HUES6 (cell line): ENCODE results near the gene GABRG3.

Experiments used
- H3K27ac ChIP-seq: 2 replicates; pipeline ENCODE4 v1.7.0; 2013; ENCODE audit warnings: low read depth, mild to moderate bottlenecking, low read length, inconsistent platforms
- H3K27me3 ChIP-seq: 2 replicates; pipeline ENCODE4 v1.6.1; 2013; ENCODE audit warnings: low read length; ENCODE audit not compliant: control insufficient read depth, insufficient read depth
- H3K36me3 ChIP-seq: 2 replicates; pipeline ENCODE4 v1.6.1; 2013; ENCODE audit warnings: low read length; ENCODE audit not compliant: control insufficient read depth, insufficient read depth
- H3K4me1 ChIP-seq: 2 replicates; pipeline ENCODE4 v1.6.1; 2013; ENCODE audit warnings: low read length; ENCODE audit not compliant: control insufficient read depth, insufficient read depth
- H3K4me3 ChIP-seq: 2 replicates; pipeline ENCODE4 v1.5.1; 2013; ENCODE audit warnings: low read depth, low read length
- H3K9ac ChIP-seq: one replicate; pipeline ENCODE4 v1.6.1; 2013; ENCODE audit warnings: mild to moderate bottlenecking, low read length
- H3K9me3 ChIP-seq: 2 replicates; pipeline ENCODE4 v1.6.1; 2013; ENCODE audit warnings: low read depth, low read length; ENCODE audit not compliant: control insufficient read depth, insufficient read depth

GABRG3 gene

DNA sequence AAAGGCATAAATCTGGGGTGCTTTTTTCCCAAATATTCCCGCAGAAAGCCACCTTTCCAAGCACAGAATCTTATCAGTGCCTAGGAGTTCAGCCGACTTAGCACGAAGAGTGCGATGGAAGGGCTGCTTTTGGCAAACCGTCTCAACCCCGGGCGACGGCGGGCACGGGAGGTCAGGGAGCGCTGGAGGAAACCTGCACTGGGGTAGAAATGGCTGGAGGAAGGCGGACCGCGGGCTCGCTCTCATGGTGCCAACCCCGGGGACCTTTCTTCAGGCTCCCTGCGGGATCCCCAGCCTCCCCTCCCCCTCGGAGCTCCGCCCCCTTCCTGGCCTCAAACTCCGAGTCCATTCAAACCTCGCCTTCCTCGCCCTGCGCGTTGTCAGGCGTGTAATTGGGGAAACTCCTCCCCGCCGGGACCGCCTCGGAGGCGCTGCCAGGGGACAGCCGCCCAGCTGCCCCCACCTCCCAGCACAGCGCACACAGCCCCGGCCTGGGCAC lies at the start of gene GABRG3:
GABRG3 (plus strand) TSS at position 470 of the 499 bp plus-strand sequence.
- Histone ChIP-seq H3K27me3 (peaks cover 77% of the 10 kb centered on the region), H3K4me3 (peak within 1 kb of the TSS; percentile 72), H3K9me3 (no peaks in the 10 kb centered on the region), H3K9ac (no peak within 1 kb of the TSS), H3K4me1 (peaks cover 7% of the 10 kb centered on the region; the same call in 1 of the 2 replicates), H3K36me3 (no peaks in the 10 kb centered on the region), H3K27ac (no peak within 1 kb of the TSS)

DNA sequence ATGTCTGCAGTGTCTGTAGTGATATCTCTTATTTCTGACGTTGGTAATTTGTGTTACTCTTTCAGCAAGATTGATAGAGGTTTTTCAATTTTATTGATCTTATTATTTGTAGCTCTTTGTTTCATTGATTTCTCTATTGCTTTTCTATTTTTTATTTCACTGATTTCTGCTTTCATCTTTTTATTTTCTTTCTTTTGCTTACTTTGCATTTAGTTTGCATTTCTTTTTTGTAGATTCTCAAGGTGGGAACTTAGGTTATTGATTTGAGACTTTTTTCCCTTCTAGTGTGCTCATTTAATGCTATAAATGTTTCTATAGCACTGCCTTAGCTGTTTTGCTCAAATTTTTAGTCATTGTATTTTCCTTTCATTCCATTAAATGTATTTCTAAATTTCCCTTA lies 49.5 kb upstream of the GABRG3 start:
- Histone ChIP-seq H3K27ac (no peak overlapping the region), H3K9me3 (peaks cover 3% of the 10 kb centered on the region; the same call in 1 of the 2 replicates), H3K9ac (no peak overlapping the region)

DNA sequence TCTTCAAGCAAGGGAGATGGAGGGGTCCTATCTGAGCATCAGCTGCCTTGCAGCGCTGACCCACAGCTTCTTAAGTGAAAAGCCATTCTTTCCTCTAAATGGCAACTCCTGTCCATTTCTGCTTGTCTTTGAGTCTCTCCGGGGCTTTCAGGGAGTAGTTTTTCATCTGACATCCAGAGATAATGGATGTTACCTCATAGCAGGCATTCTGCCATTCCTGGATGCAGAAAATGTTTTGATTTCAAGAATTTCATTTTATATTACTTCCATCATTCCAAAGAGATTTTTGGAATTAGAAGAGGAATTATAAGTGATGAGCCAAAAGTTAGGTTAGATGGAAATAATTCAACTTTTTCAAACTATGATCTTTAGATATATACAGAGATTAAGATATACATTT lies 44.9 kb upstream of the GABRG3 start:
- H3K9me3 ChIP-seq, result no peaks in the 10 kb centered on the region
- no peak overlapping the region for H3K9ac ChIP-seq
- no peak overlapping the region for H3K4me3 ChIP-seq
- no peaks in the 10 kb centered on the region for H3K36me3 ChIP-seq
- no peaks in the 10 kb centered on the region for H3K27me3 ChIP-seq
- peaks cover 6% of the 10 kb centered on the region; the same call in 1 of the 2 replicates for H3K4me1 ChIP-seq
- H3K27ac ChIP-seq, result no peak overlapping the region

More for the DNA sequence above, 49.5 kb upstream of the GABRG3 start:
- Histone ChIP-seq H3K4me3 (no peak overlapping the region), H3K4me1 (no peaks in the 10 kb centered on the region), H3K27me3 (no peaks in the 10 kb centered on the region), H3K36me3 (no peaks in the 10 kb centered on the region)

DNA sequence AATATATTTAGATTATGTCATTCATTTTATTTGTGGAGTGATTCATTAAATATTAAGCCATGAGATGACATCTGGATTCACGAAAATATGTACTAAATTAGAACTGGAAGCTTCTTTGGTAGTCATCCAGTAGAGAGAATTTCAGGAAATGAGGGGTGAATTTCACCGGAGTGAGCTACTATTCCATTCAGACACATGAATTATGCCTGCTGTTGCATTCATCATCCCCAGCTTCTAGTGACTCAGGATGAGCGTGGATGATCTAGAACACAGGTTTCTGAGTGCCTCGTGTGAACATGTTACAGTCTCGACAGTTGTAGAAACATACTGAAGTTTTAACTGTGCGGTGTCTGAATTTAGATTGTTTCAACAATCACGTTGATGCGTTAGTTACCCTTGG lies 42.9 kb upstream of the GABRG3 start:
- H3K27me3 ChIP-seq, result no peaks in the 10 kb centered on the region
- H3K27ac ChIP-seq, result no peak overlapping the region
- H3K4me3 ChIP-seq, result no peak overlapping the region
- no peaks in the 10 kb centered on the region for H3K9me3 ChIP-seq
- no peak overlapping the region for H3K9ac ChIP-seq
- H3K36me3 ChIP-seq, result no peaks in the 10 kb centered on the region
- peaks cover 6% of the 10 kb centered on the region; the same call in 1 of the 2 replicates for H3K4me1 ChIP-seq

DNA sequence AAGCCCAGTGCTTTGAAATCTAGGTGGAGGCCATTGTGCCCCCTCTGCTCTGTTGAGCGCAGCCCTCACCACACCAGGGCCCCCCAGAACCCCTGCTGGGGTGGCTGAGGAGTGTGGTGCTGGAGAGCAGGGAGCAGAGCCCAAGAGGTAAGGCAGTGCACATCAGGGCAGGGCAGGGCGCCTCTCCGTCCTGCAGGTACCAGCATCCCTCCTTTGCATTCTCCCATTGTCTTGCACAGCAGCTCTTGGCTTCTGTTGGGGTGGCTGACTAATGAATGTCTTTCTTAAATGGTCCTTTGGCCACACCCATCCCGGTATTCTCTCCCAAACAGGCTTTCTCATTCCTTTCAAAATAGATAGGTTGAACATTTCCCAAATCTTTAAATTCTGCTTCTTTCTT lies 41.4 kb upstream of the GABRG3 start:
- Histone ChIP-seq H3K9ac (no peak overlapping the region), H3K27ac (no peak overlapping the region), H3K4me1 (peaks cover 6% of the 10 kb centered on the region; the same call in 1 of the 2 replicates), H3K9me3 (no peaks in the 10 kb centered on the region), H3K4me3 (no peak overlapping the region), H3K27me3 (no peaks in the 10 kb centered on the region), H3K36me3 (no peaks in the 10 kb centered on the region)

DNA sequence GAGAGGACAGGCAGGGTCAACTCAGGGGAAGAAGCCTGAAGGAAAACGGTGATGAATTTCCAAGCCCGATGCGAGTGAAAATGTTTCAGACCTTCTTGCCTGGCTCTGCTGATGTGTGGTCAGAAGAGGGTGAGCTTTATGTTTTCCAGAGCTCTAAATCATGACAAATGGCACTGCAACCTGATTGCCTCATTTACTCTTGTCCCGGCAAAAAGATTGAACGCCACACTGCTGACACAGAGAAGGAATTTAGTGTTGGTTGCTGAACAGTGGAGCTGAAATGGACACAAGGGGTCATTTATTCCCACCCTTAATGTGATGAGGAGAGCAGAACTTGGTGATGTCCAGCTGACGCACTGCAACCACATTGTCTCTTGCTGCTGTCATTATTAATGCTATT lies 36.1 kb upstream of the GABRG3 start:
- Histone ChIP-seq H3K36me3 (no peaks in the 10 kb centered on the region; the same call in 1 of the 2 replicates), H3K9me3 (no peaks in the 10 kb centered on the region), H3K27ac (no peak overlapping the region), H3K4me3 (no peak overlapping the region), H3K27me3 (no peaks in the 10 kb centered on the region), H3K4me1 (no peaks in the 10 kb centered on the region), H3K9ac (no peak overlapping the region)

DNA sequence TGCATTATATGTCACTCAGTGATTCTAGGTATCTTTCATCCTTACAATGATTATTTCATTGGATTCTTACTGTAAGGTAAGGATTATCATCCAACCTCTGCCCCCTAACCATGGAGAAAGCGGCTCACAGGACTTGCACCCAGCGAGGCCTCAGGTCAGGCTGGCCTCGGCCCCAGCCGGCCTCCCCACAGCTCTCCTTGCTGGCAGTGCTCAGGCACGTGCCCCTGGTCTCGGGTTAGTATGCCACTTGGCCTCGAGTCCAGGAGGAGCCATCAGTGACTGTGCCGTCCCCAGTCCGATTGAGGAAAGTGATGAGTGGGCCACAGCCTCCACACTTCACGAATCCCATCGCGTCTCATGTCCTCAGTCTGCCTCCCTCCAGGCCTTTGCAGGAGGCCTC lies 35.7 kb upstream of the GABRG3 start:
- H3K4me3 ChIP-seq, result no peak overlapping the region
- H3K9ac ChIP-seq, result no peak overlapping the region
- H3K4me1 ChIP-seq, result no peaks in the 10 kb centered on the region
- H3K36me3 ChIP-seq, result no peaks in the 10 kb centered on the region; the same call in 1 of the 2 replicates
- no peaks in the 10 kb centered on the region for H3K9me3 ChIP-seq
- no peaks in the 10 kb centered on the region for H3K27me3 ChIP-seq
- no peak overlapping the region for H3K27ac ChIP-seq

DNA sequence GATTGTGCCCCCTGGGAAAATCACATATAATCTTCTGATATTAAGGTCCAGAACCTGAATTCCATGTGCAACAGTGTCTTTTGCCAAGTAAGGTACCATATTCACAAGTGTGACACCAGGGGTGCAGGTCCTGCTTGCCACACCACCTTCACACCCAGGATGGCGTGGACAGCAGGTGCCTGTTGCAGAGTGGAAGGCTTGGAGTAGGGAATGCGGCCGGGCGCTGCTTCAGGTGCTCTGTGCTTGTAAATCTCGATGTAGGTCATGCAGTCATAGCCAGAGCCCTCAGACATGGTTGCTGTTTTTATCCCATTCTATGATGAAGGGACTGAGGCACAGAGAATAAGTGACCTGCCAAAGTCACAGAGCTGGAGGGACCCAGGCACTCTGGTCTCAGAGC lies 34.5 kb upstream of the GABRG3 start:
- H3K27me3 ChIP-seq, result no peaks in the 10 kb centered on the region
- no peak overlapping the region for H3K27ac ChIP-seq
- no peak overlapping the region for H3K4me3 ChIP-seq
- no peaks in the 10 kb centered on the region; the same call in 1 of the 2 replicates for H3K36me3 ChIP-seq
- no peaks in the 10 kb centered on the region for H3K4me1 ChIP-seq
- H3K9ac ChIP-seq, result no peak overlapping the region
- no peaks in the 10 kb centered on the region for H3K9me3 ChIP-seq

DNA sequence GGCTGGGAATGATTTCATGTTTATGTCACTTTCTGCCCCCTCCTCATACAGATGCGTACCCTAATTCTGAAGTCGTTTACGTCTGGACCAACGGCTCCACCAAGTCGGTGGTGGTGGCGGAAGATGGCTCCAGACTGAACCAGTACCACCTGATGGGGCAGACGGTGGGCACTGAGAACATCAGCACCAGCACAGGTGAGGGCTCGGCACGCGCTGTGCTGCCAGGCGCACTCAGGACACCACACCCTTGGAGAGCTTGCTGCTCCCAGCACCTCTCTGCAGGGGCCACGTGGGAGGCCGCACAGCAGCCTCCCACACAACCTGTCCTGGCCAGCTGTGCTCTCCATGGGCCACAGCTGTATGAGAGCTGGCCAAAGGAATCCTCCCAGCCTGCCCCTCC lies 33.8 kb upstream of the GABRG3 start:
- Histone ChIP-seq H3K9me3 (no peaks in the 10 kb centered on the region), H3K4me3 (no peak overlapping the region), H3K27ac (no peak overlapping the region), H3K27me3 (no peaks in the 10 kb centered on the region), H3K9ac (no peak overlapping the region), H3K4me1 (no peaks in the 10 kb centered on the region), H3K36me3 (no peaks in the 10 kb centered on the region; the same call in 1 of the 2 replicates)

DNA sequence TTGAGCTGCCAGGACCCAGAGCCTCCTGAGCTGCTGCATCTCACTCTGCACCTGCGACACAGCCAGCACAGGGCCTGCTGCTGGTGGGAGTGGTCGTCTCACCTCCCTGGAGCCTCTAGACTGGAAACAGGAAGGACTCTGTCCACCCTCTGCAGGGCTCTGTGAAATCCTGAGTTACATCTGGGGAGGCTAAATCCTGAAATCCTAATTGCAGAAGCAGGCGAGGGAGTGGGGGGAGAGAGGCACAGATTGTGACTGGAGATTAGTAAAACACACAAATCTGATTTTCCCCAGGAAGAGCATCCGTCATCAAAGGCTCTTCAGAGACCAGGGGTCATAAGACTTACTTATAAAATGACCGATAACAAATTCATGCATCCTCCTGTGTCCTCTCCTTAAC lies 31.6 kb upstream of the GABRG3 start:
- Histone ChIP-seq H3K4me1 (no peaks in the 10 kb centered on the region), H3K9me3 (no peaks in the 10 kb centered on the region), H3K27ac (no peak overlapping the region)

DNA sequence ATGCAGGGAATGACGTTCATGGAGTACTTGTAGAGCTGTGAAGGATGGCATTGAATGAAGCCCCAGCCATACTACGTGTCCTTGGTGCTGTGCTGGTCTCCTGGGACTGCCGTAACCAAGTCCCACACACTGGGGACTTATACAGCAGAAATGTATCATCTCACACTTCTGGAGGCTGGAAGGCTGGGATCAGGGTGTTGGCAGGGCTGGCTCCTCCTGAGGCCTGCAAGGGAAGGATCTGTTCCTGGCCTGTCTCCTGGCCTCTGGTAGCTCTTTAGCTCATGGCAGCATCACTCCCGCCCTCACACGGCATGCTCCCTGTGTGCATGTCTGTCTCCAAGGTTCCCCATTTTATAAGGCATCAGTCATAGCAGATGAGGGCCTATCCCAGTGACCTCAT lies 29.5 kb upstream of the GABRG3 start:
- Histone ChIP-seq H3K4me3 (no peak overlapping the region), H3K27me3 (no peaks in the 10 kb centered on the region), H3K4me1 (no peaks in the 10 kb centered on the region), H3K9ac (no peak overlapping the region), H3K27ac (no peak overlapping the region), H3K36me3 (no peaks in the 10 kb centered on the region; the same call in 1 of the 2 replicates), H3K9me3 (no peaks in the 10 kb centered on the region)

More for the DNA sequence above, 31.6 kb upstream of the GABRG3 start:
- Histone ChIP-seq H3K4me3 (no peak overlapping the region), H3K9ac (no peak overlapping the region), H3K27me3 (no peaks in the 10 kb centered on the region), H3K36me3 (no peaks in the 10 kb centered on the region; the same call in 1 of the 2 replicates)
